Adrenal gland (tissue), 5 donors: Measurements from ENCODE around the gene ADAM29.
"Not testable (repeated sequence)": the region's sequence is repeated elsewhere in the genome, so short reads cannot be mapped to it uniquely, and the experiment has no call there.

Experiments
- CTCF ChIP-seq, 6 experiments: fragments of 450-650 bp in 4 of 6; fragments of 200-600 bp in 2 of 6; sonication (generic) in 1 of 6; IDR thresholded peaks; 1 replicate in 5 of 6; 2 replicates in 1 of 6; pipeline versions ENCODE4 v1.5.1 to v1.8.0; 2016 to 2021; ENCODE audit warnings: antibody characterized with exemption in 6 of 6, mild to moderate bottlenecking in 2 of 6, moderate library complexity in 1 of 6
- POLR2A ChIP-seq, 2 donors: fragments of 450-650 bp; IDR thresholded peaks; one replicate each; pipeline ENCODE4 v1.6.1; 2017; ENCODE audit warnings: antibody characterized with exemption in 2 of 2, mild to moderate bottlenecking in 2 of 2, moderate library complexity in 1 of 2
- donor health status: DM: no; HTN: no; CAD: no.

DNA sequence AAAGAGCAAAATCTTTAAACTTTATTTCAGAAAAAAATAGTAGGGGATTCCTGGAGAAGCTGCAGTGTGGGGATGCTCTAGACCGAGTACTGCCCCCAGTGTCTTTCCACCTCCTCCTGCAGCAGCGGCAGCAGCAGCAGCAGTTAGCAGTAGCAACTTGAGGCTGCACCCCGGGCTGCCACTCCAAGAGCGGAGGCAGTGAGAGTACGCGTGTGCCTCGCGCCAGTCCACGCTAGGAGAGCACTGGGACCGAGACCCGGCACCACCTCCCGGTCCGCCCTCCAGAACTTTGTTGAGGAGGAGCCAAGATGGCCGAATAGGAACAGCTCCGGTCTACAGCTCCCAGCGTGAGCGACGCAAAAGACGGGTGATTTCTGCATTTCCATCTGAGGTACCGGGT, 101.3 kb downstream of the ADAM29 start:
- not testable (repeated sequence) for TF ChIP-seq POLR2A, CTCF (IDR thresholded peaks at IDR 0.05)
